ENCODE data around the gene TFF3.

The TFF3 gene

GRCh38 chr21:42319851-42320572 is 4.8 kb upstream of the TFF3 start:
- DNase-seq: no peak

GRCh38 chr21:42319376-42319775 is 4.2 kb upstream of the TFF3 start:
- no peak for DNase-seq

- DNase-seq: no peak
Measured at GRCh38 chr21:42317826-42318746, 2.9 kb upstream of the TFF3 start.

GRCh38 chr21:42317341-42317741 is 2.1 kb upstream of the TFF3 start:
- no peak for DNase-seq

GRCh38 chr21:42316891-42317290 is 1.7 kb upstream of the TFF3 start:
- DNase-seq: no peak

- no peak for DNase-seq
Measured at GRCh38 chr21:42314616-42315295, 453 bp downstream of the TFF3 start.

GRCh38 chr21:42313501-42313969 is 1.7 kb downstream of the TFF3 start:
- no peak for DNase-seq

GRCh38 chr21:42312626-42313104 is 2.5 kb downstream of the TFF3 start:
- no peak for DNase-seq

GRCh38 chr21:42311816-42312625 is 3.2 kb downstream of the TFF3 start:
- no peak for DNase-seq

GRCh38 chr21:42311160-42311559 is 4.0 kb downstream of the TFF3 start:
- DNase-seq: no peak

GRCh38 chr21:42310411-42311001 is 4.7 kb downstream of the TFF3 start:
- DNase-seq: no peak

GRCh38 chr21:42309753-42310213 is 5.4 kb downstream of the TFF3 start:
- DNase-seq: peak; percentile 58

GRCh38 chr21:42308914-42309752 is 6.1 kb downstream of the TFF3 start:
- no peak for DNase-seq

- no peak for DNase-seq
Measured at GRCh38 chr21:42308161-42308913, 6.9 kb downstream of the TFF3 start.

- no peak for DNase-seq
Measured at GRCh38 chr21:42307106-42307505, 8.1 kb downstream of the TFF3 start.

- no peak for DNase-seq
Measured at GRCh38 chr21:42306366-42307035, 8.7 kb downstream of the TFF3 start.

- no peak for DNase-seq
Measured at GRCh38 chr21:42305707-42306147, 9.5 kb downstream of the TFF3 start.

GRCh38 chr21:42304556-42305454 is 10.4 kb downstream of the TFF3 start:
- DNase-seq: no peak

Data from NCI-H2029 treated with DMSO at 0.1 percent for 48 hours (cell line).